Cardiac fibroblast (primary cell): ENCODE data around the gene TCAP.

Source experiments
- DNase-seq, 2 donors: peaks; one replicate each; pipeline versions ENCODE4 v3.0.0 to v3.0.0-alpha.2; 2010; ENCODE audit warnings: low read depth in 2 of 2
- H3K4me3 ChIP-seq, 2 donors: replicated peaks in 1 of 2; 1 replicate in 1 of 2; 2 replicates in 1 of 2; pipeline ENCODE4 v1.5.1; 2011; ENCODE audit warnings: low read depth in 2 of 2, low read length in 2 of 2, mild to moderate bottlenecking in 2 of 2, moderate library complexity in 1 of 2
- CTCF ChIP-seq: IDR thresholded peaks from one replicate; pipeline ENCODE4 v1.5.1; 2011; ENCODE audit warnings: low read depth, mild to moderate bottlenecking, low read length, inconsistent platforms

TCAP gene

GRCh38 chr17:39700148-39700987, 35.2 kb downstream of the TCAP start:
- TF ChIP-seq CTCF: no peak
- peak overlapping the region; percentile 71 to 85 for H3K4me3 ChIP-seq
- DNase-seq: peak; percentile 29 to 30

GRCh38 chr17:39701012-39701783, 36.0 kb downstream of the TCAP start:
- no peak for DNase-seq
- TF ChIP-seq CTCF: no peak
- H3K4me3 ChIP-seq: peak overlapping the region; percentile 71 to 85

- TF ChIP-seq CTCF: no peak
- H3K4me3 ChIP-seq: no peak overlapping the region
- DNase-seq: no peak
Observed at GRCh38 chr17:39701784-39702422, 36.8 kb downstream of the TCAP start.

- no peak overlapping the region for H3K4me3 ChIP-seq
- no peak for TF ChIP-seq CTCF
- no peak for DNase-seq
Observed at GRCh38 chr17:39702901-39703893, 38.0 kb downstream of the TCAP start.

- no peak overlapping the region for H3K4me3 ChIP-seq
- TF ChIP-seq CTCF: no peak
- DNase-seq: no peak
Observed at GRCh38 chr17:39703913-39704312, 38.8 kb downstream of the TCAP start.
